Measurements from ENCODE around the gene FOCAD. TPM values are rescaled to one million over a fixed set of nuclear protein-coding genes. Genes with fewer than 3 reads are reported as not detected.

Gene FOCAD
- total RNA-seq, 2 experiments from 2014 or later = 32.5 to 34.3 TPM

- Mint-ChIP-seq H3K4me3 (no peak overlapping the region), H3K27me3 (no peaks in the 10 kb centered on the region), H3K4me1 (peaks cover 23% of the 10 kb centered on the region), H3K27ac (no peak overlapping the region), H3K36me3 (ENCODE audit: low read depth) (peaks cover 17% of the 10 kb centered on the region), H3K9me3 (ENCODE audit: low read depth) (peaks cover 2% of the 10 kb centered on the region)
- ATAC-seq (no peak), DNase-seq (no peak)
- ChIA-PET POLR2A (no interaction called here), CTCF (interaction anchor here (0.7 to 1.0 kb wide), 2 partner anchors 84 to 325 kb away, joined by 3 to 4 read pairs; no protein-coding TSS in a partner anchor)
- intact Hi-C loops (cut with DNase I, micrococcal nuclease) = no loop called here
Observed at GRCh38 chr9:21027295-21027694, 343.2 kb downstream of the FOCAD start.

GRCh38 chr9:21028466-21028865, 344.4 kb downstream of the FOCAD start:
- Mint-ChIP-seq H3K27me3 (no peaks in the 10 kb centered on the region), H3K9me3 (ENCODE audit: low read depth) (no peaks in the 10 kb centered on the region), H3K36me3 (ENCODE audit: low read depth) (peaks cover 12% of the 10 kb centered on the region), H3K27ac (no peak overlapping the region), H3K4me3 (no peak overlapping the region), H3K4me1 (peaks cover 30% of the 10 kb centered on the region)
- ChIA-PET CTCF (interaction anchor here (0.9 kb wide), 1 partner anchor 13 kb away, joined by 4 read pairs; no protein-coding TSS in a partner anchor), POLR2A (no interaction called here)
- ATAC-seq (no peak), DNase-seq (no peak)
- intact Hi-C loops (cut with DNase I, micrococcal nuclease) = no loop called here

DNA sequence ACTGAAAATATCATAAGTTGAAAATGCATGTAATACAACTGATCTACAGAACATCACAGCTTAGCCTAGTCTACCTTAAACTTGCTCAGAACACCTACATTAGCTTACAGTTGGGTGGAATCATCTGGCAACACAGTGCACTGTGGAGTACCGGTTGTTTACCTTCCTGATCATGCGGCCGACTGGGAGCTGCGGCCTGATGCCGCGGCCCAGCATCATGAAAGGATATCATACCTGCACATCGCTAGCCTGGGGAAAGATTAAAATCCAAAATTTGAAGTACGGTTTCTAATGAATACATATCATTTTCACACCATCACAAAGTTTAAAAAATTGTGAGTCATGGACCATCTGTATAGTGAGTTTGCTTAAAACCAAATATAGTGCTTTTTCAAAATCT, 345.6 kb downstream of the FOCAD start:
- peaks cover 28% of the 10 kb centered on the region for H3K4me1 Mint-ChIP-seq
- peaks cover 6% of the 10 kb centered on the region for H3K36me3 Mint-ChIP-seq (ENCODE audit: low read depth)
- no peak overlapping the region for H3K4me3 Mint-ChIP-seq
- H3K27me3 Mint-ChIP-seq = no peaks in the 10 kb centered on the region
- no peak for ATAC-seq
- H3K27ac Mint-ChIP-seq = no peak overlapping the region
- no peaks in the 10 kb centered on the region for H3K9me3 Mint-ChIP-seq (ENCODE audit: low read depth)
- ChIA-PET POLR2A (no interaction called here), CTCF (interaction anchor here (0.6 to 1.3 kb wide), 2 partner anchors 9 to 60 kb away, joined by 3 to 4 read pairs; no protein-coding TSS in a partner anchor)
- DNase-seq = no peak
- intact Hi-C loops (cut with DNase I, micrococcal nuclease) = loop anchor here (1.0 to 5.0 kb wide), 7 partner anchors 29 to 1053 kb away; partner anchors contain the start of gene MLLT3 (in 2 of the 2)

DNA sequence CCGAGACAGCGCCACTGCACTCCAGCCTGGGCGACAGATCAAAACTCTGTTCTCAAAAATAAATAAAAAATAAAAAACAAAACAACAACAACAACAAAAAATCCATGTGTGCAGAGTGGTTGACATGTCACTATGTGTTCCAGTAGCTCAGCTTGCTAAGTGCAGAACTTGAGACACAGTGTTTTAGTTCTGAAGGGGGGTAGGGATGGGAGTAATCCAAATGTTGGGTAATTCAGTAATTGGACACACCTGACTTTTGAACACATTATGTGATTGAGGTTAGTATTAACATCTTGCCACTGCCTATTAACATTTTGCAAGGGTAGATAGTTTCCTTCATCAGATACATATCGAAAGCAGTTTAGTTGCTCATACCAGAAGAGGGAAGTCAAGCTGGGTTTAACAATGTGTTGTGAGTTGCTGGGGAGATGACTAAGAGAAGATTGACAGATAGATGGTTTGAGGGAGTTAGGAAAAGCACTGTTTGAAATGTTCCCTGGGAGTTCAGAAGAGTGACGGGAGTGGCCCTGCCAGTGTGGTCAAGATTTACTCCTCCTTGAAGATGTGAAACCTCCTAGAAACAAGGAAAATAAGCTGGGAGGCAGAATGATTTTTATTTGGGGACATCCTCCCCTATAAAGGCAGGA, 346.5 kb downstream of the FOCAD start:
- DNase-seq (peak; percentile 46), ATAC-seq (peak; percentile 87)
- Mint-ChIP-seq H3K9me3 (ENCODE audit: low read depth) (no peaks in the 10 kb centered on the region), H3K27me3 (no peaks in the 10 kb centered on the region), H3K36me3 (ENCODE audit: low read depth) (peaks cover 6% of the 10 kb centered on the region), H3K4me3 (no peak overlapping the region), H3K27ac (no peak overlapping the region), H3K4me1 (peaks cover 28% of the 10 kb centered on the region)
- CTCF ChIA-PET = interaction anchor here (0.6 to 1.4 kb wide), 3 partner anchors 10 to 61 kb away, joined by 3 to 4 read pairs (median 3); no protein-coding TSS in a partner anchor
- intact Hi-C loops (cut with DNase I, micrococcal nuclease) = loop anchor here (1.0 to 5.0 kb wide), 10 partner anchors 30 to 1054 kb away; partner anchors contain the start of genes MLLT3 (in 2 of the 2) and FOCAD (in 1 of the 2)
- POLR2A ChIA-PET = interaction anchor here (0.6 to 0.8 kb wide), 2 partner anchors 408 to 1846 kb away, joined by 3 to 4 read pairs; partner anchors contain the start of gene MLLT3

GRCh38 chr9:21031091-21031807, 347.2 kb downstream of the FOCAD start, which contains the start of gene HACD4:
Gene HACD4, minus strand, starts transcription at chr9:21031640. Its CDS starts 50 bp downstream, at chr9:21031590.
- peaks cover 26% of the 10 kb centered on the region for H3K4me1 Mint-ChIP-seq
- peak within 1 kb of the TSS; percentile 53 for H3K4me3 Mint-ChIP-seq
- intact Hi-C loops (cut with DNase I, micrococcal nuclease) = loop anchor here (1.0 to 5.0 kb wide), 9 partner anchors 30 to 1032 kb away; partner anchors contain the start of genes MLLT3 (in 2 of the 2) and FOCAD (in 1 of the 2)
- no peaks in the 10 kb centered on the region for H3K9me3 Mint-ChIP-seq (ENCODE audit: low read depth)
- ATAC-seq = peak; percentile 79
- POLR2A ChIA-PET = interaction anchor here (0.8 kb wide), 1 partner anchor 409 kb away, joined by 4 read pairs; the partner anchor contains the start of gene MLLT3
- peak within 1 kb of the TSS; percentile 71 for H3K27ac Mint-ChIP-seq
- CTCF ChIA-PET = interaction anchor here (1.4 kb wide), 1 partner anchor 16 kb away, joined by 3 read pairs; no protein-coding TSS in a partner anchor
- H3K36me3 Mint-ChIP-seq (ENCODE audit: low read depth) = peaks cover 2% of the 10 kb centered on the region
- peak; percentile 79 for DNase-seq
- H3K27me3 Mint-ChIP-seq = no peaks in the 10 kb centered on the region

DNA sequence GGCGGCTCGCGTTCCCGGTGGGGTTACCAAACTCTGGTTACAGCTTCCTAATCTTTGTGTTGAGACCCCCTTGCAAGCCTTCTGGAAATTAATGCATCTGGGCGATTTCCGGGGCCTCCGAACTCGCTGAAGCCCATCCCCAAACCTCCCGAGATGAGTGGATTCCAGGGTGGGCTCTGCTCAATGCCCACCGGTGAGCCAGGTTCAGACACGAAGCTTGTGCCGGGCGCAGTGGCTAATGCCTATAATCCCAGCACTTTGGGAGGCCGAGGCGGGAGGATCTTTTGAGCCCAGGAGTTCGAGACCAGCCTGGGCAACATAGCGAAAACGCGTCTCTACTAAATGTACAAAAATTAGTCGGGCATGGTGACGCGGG, 347.7 kb downstream of the FOCAD start:
- Mint-ChIP-seq H3K9me3 (ENCODE audit: low read depth) (no peaks in the 10 kb centered on the region), H3K4me3 (peak overlapping the region; percentile 53), H3K36me3 (ENCODE audit: low read depth) (peaks cover 2% of the 10 kb centered on the region), H3K27ac (peak overlapping the region; percentile 71), H3K4me1 (peaks cover 21% of the 10 kb centered on the region), H3K27me3 (no peaks in the 10 kb centered on the region)
- no peak for ATAC-seq
- intact Hi-C loops (cut with DNase I, micrococcal nuclease) = loop anchor here (1.0 to 5.0 kb wide), 9 partner anchors 31 to 1032 kb away; partner anchors contain the start of genes MLLT3 (in 2 of the 2) and FOCAD (in 1 of the 2)
- no peak for DNase-seq
- ChIA-PET CTCF (interaction anchor here (1.4 kb wide), 1 partner anchor 15 kb away, joined by 3 read pairs; no protein-coding TSS in a partner anchor), POLR2A (no interaction called here)

DNA sequence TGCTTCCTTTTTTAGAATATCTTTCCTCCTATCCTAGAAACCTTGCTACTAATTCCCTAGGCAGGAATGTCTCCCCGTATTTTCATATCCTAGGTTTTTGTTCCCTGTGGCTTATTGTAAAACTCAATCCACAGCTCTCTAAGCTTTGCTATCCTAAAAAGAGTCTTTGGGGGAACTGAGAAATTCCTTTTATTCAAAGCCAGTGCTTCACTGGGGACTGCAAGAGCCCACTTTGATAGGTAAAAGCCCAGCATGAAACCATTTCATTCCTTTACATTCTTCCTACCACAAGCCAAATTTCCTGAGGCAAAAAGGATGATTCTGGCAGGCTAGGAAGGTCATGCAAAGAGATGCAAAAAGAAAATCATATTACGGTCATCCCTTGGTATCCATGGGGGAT, 353.2 kb downstream of the FOCAD start:
- no peak for ATAC-seq
- ChIA-PET POLR2A (no interaction called here), CTCF (interaction anchor here (0.8 to 1.1 kb wide), 2 partner anchors 35 to 73 kb away, joined by 3 read pairs; no protein-coding TSS in a partner anchor)
- H3K4me3 Mint-ChIP-seq = no peak overlapping the region
- intact Hi-C loops (cut with DNase I, micrococcal nuclease) = no loop called here
- no peak overlapping the region for H3K27ac Mint-ChIP-seq
- no peaks in the 10 kb centered on the region for H3K36me3 Mint-ChIP-seq (ENCODE audit: low read depth)
- no peaks in the 10 kb centered on the region for H3K27me3 Mint-ChIP-seq
- peaks cover 13% of the 10 kb centered on the region for H3K4me1 Mint-ChIP-seq
- no peak for DNase-seq
- no peaks in the 10 kb centered on the region for H3K9me3 Mint-ChIP-seq (ENCODE audit: low read depth)

- H3K27ac Mint-ChIP-seq = no peak overlapping the region
- DNase-seq (no peak), ATAC-seq (no peak)
- H3K9me3 Mint-ChIP-seq (ENCODE audit: low read depth) = no peaks in the 10 kb centered on the region
- H3K36me3 Mint-ChIP-seq (ENCODE audit: low read depth) = no peaks in the 10 kb centered on the region
- intact Hi-C loops (cut with DNase I, micrococcal nuclease) = no loop called here
- POLR2A ChIA-PET = no interaction called here
- CTCF ChIA-PET = interaction anchor here (0.7 kb wide), 1 partner anchor 72 kb away, joined by 3 read pairs; no protein-coding TSS in a partner anchor
- no peak overlapping the region for H3K4me3 Mint-ChIP-seq
- no peaks in the 10 kb centered on the region for H3K27me3 Mint-ChIP-seq
- H3K4me1 Mint-ChIP-seq = peaks cover 6% of the 10 kb centered on the region
Observed at GRCh38 chr9:21039302-21039701, 355.2 kb downstream of the FOCAD start.

GRCh38 chr9:21042466-21042865, 358.4 kb downstream of the FOCAD start:
- DNase-seq (no peak), ATAC-seq (no peak)
- no peak overlapping the region for H3K4me3 Mint-ChIP-seq
- H3K4me1 Mint-ChIP-seq = peaks cover 6% of the 10 kb centered on the region
- POLR2A ChIA-PET = no interaction called here
- no peak overlapping the region for H3K27ac Mint-ChIP-seq
- no peaks in the 10 kb centered on the region for H3K36me3 Mint-ChIP-seq (ENCODE audit: low read depth)
- peaks cover under 1% of the 10 kb centered on the region for H3K27me3 Mint-ChIP-seq
- H3K9me3 Mint-ChIP-seq (ENCODE audit: low read depth) = no peaks in the 10 kb centered on the region
- CTCF ChIA-PET = no interaction called here
- intact Hi-C loops (cut with DNase I, micrococcal nuclease) = no loop called here

DNA sequence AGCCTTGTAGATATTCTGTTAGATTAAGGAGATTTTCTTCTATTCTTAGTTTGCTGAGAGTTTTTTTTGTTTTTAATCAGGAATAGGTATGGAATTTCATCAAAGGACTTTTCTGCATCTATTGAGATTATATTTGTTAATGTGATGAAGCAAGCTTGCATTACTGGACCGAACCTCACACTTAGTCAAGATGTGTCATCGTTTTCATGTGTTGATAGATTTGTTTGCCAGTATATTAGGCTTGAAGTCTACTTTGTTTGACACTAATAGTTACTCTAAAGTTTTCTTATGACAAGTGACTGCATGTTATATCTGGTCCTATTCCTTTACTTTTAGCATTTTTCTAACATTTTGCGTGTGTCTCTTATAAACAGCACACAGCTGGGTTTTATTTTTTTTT, 359.8 kb downstream of the FOCAD start:
- Mint-ChIP-seq H3K36me3 (ENCODE audit: low read depth) (no peaks in the 10 kb centered on the region), H3K4me1 (peaks cover 6% of the 10 kb centered on the region), H3K27ac (no peak overlapping the region), H3K27me3 (peaks cover 2% of the 10 kb centered on the region), H3K4me3 (no peak overlapping the region), H3K9me3 (ENCODE audit: low read depth) (no peaks in the 10 kb centered on the region)
- intact Hi-C loops (cut with DNase I, micrococcal nuclease) = loop anchor here in 1 of 2 experiments (2.0 kb wide), 1 partner anchor 33 kb away; the partner anchor contains the start of gene IFNB1
- ChIA-PET POLR2A (no interaction called here), CTCF (interaction anchor here (1.0 kb wide), 1 partner anchor 8 kb away, joined by 3 read pairs; no protein-coding TSS in a partner anchor)
- ATAC-seq (no peak), DNase-seq (no peak)
